GM18519 (cell line): ENCODE data around the gene PDZRN4.
A peak's percentile ranks its signal among the peaks of the same experiment; 100 is the strongest.

ENCODE experiments used
- ATAC-seq: cut with Tn5 transposase; IDR thresholded peaks from one replicate; pipeline ENCODE4 v1.9.1; 2021; ENCODE audit warnings: mild to moderate bottlenecking, moderate library complexity; ENCODE audit not compliant: unreplicated experiment, low FRiP score

The PDZRN4 gene

GRCh38 chr12:41439801-41440200 is 251.7 kb downstream of the PDZRN4 start:
- ATAC-seq: no peak

GRCh38 chr12:41441180-41441579 is 253.1 kb downstream of the PDZRN4 start:
- no peak for ATAC-seq

GRCh38 chr12:41442896-41443295 is 254.8 kb downstream of the PDZRN4 start:
- ATAC-seq: no peak

GRCh38 chr12:41443690-41444089 is 255.6 kb downstream of the PDZRN4 start:
- ATAC-seq: no peak

GRCh38 chr12:41452838-41453407 is 264.8 kb downstream of the PDZRN4 start:
- ATAC-seq: no peak

- ATAC-seq: no peak
Observed at GRCh38 chr12:41453409-41453808, 265.3 kb downstream of the PDZRN4 start.

- ATAC-seq: no peak
Observed at GRCh38 chr12:41459111-41459905, 271.2 kb downstream of the PDZRN4 start.

- ATAC-seq: no peak
Observed at GRCh38 chr12:41459906-41460214, 271.7 kb downstream of the PDZRN4 start.

- ATAC-seq: no peak
Observed at GRCh38 chr12:41460906-41461305, 272.8 kb downstream of the PDZRN4 start.

GRCh38 chr12:41462312-41462711 is 274.2 kb downstream of the PDZRN4 start:
- no peak for ATAC-seq

GRCh38 chr12:41465526-41465925 is 277.4 kb downstream of the PDZRN4 start:
- ATAC-seq: no peak

GRCh38 chr12:41466300-41466699 is 278.2 kb downstream of the PDZRN4 start:
- ATAC-seq: no peak

GRCh38 chr12:41466802-41467201 is 278.7 kb downstream of the PDZRN4 start:
- no peak for ATAC-seq

GRCh38 chr12:41467591-41468325 is 279.6 kb downstream of the PDZRN4 start:
- ATAC-seq: no peak

- no peak for ATAC-seq
Observed at GRCh38 chr12:41468341-41468740, 280.2 kb downstream of the PDZRN4 start.

GRCh38 chr12:41468756-41469155 is 280.6 kb downstream of the PDZRN4 start:
- ATAC-seq: no peak

GRCh38 chr12:41473441-41473840 is 285.3 kb downstream of the PDZRN4 start:
- no peak for ATAC-seq

GRCh38 chr12:41474001-41474400 is 285.9 kb downstream of the PDZRN4 start:
- ATAC-seq: no peak

GRCh38 chr12:41476499-41477439 is 288.6 kb downstream of the PDZRN4 start:
- ATAC-seq: no peak

GRCh38 chr12:41479426-41479825 is 291.3 kb downstream of the PDZRN4 start:
- no peak for ATAC-seq

GRCh38 chr12:41485203-41485602 is 297.1 kb downstream of the PDZRN4 start:
- peak; percentile 55 for ATAC-seq
